HG03135 (cell line): Measurements from ENCODE around the gene MSX1.

Experiments
- ATAC-seq: cut with Tn5 transposase; IDR thresholded peaks from one replicate; pipeline ENCODE4 v1.9.1; 2021; ENCODE audit warnings: mild to moderate bottlenecking, moderate library complexity; ENCODE audit not compliant: unreplicated experiment

The MSX1 gene

DNA sequence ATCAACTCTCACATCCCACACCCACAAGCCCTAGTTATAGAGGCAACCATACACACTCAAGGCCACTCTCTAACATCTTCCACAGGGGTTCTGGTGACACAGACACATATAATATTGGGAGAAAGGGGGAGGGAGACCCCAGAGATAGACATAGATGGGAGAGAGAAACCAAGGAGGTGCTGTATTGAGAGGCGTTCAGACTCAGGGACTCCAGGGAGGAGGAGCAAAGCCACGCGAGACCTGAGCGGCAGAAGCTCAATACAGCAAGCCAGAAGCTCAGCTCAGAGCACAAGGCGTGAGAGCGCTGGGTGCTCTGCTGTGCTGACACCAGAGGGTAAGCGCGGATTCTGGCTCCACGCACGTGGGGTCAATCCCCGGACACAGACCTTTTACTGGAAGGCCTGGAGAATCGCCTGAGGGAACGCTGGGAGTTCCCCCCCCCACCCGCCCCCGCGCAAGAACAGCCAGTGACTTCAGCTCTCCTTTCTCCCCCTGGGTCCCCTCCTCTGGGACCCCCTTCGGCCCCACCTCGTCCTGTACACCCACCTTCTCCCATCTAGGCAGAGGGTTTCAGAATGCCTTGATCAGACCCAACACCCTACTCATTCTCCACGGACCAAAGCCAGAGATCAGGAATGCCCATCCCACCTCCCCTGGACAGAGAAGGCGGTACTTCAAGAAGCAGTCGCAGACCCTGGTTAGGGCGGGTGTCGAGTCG, 8.7 kb downstream of the MSX1 start:
- ATAC-seq = no peak

DNA sequence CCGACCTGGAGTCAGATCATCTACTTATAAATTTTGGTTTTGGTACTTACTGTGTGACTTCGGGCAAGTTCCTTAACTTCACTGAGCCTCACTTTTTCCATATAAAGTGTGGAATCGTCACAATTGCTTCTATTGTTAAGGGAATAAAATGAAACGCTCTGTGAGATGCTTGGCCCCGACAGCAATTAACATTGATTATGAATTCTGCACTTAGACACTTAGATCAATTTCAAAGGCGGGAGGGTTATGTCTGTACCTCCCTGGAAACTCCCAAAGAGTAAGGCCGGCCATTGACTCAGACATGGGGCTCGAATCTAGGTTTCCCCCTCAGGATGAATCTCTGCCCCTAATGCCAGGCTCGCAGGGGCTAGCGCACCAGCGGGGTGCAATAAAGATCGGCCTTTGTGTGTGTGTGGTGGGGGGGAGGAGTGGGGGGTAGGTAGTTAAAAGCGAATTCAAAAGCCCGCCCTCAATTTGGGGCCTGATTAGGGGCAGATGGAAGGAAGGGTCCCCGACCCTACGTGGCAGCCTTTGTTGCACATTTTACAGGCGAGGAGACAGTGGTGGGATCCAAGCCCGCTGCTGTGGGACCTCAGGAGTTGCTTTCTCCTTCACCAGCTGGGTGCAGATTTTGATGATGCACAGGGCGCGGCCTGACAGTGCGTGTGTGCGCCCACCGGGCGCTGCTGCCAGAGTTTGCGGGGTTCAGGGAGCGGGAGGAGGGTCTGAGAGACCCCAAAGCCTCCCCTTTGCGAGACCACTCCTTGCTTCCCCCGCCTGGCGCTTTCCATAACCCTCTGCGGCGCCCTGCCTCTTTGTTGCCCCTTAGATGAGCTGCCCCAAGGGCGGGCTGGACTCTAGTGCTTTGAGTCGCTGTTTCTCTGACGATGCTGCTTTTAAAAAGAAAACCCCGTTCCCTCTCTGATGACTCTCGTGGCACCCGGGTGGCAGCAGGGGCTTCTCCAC, 9.6 kb downstream of the MSX1 start:
- no peak for ATAC-seq

DNA sequence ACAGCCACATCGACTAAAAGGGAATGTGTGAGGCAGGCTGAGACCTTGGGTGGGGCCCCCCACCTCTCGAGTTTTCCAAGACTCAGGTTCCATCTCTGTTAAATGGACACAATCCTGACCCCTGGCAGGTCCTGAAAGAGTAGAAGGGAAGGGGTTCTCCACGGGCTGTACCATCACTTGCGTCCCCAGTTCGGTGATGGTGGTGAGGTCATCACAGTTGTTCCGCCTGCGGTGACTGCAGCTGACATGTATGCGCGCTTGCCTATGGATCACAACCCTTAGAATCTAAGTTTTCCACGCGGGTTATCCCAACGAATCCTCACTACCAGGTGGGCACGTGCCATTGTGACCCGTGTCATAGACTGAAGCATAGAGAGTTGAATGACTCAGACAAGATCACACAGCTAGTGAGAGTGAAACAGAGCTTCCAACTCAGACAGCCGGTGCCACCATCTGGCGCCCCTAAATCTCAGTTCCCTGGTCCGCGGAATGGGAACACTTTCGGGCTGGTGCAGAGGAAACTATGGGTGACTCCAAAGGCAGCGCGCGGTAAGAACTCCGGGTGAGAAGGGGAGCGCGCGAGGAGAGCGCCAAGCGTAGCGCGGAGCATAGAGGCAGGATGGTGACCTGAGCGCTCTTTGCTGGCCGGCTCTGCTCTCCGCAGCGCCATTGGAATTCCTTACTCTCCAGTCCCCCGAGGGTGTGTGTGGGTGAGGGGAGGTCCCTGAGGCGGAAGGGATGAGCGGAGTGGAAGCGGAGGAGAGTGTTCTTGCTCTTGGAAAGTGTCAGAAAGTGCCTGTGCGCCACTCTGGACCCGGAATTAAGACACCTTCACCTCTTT, 10.5 kb downstream of the MSX1 start:
- ATAC-seq = no peak

DNA sequence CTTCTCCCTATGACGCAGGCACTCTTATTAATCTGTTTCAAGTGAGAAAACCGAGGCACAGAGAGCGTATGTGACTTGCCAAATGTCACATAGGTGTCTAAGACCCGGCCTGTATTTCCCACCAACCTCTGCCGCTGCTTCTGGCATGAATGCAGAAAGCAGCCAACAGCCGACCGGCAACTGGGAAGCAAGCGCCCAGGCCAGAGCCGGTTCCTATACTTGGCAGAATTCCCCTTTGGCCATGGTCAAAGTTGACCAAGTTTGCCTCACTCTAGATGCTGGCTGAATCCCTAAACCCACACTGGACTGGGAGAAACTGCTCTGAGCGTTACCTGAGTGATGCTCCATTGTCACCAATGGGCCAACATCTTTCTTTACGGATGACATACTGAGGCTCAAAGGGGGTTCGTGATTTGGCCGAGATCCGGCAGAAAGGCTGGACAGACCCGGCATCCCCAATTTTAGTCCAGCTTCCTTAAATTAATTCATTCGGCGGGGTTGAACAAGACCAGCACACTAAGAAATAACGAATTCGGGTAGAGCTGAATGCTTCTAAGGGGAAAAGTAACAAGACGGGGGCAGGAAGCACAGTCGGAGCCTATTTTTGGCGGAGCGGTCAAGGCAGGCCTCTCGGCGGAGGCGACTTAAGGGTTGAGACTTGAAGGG, 11.2 kb downstream of the MSX1 start:
- no peak for ATAC-seq

DNA sequence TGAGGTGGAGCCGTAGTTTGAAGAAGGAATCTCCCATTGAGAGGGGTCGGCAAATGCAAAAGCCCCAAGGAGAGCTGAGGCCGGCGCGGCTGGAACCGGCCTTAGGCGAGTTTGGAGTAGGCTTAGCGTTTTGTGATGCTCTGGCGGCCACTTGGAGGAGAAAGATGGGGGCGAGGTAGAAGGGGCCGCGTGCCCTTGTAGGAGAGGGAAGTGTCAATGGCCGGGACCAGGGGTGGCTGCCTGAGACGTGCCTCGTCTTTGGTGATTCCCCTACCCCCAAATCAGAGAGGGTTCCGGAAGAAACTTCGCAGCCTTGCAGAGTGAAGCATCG, 11.7 kb downstream of the MSX1 start:
- ATAC-seq = no peak

DNA sequence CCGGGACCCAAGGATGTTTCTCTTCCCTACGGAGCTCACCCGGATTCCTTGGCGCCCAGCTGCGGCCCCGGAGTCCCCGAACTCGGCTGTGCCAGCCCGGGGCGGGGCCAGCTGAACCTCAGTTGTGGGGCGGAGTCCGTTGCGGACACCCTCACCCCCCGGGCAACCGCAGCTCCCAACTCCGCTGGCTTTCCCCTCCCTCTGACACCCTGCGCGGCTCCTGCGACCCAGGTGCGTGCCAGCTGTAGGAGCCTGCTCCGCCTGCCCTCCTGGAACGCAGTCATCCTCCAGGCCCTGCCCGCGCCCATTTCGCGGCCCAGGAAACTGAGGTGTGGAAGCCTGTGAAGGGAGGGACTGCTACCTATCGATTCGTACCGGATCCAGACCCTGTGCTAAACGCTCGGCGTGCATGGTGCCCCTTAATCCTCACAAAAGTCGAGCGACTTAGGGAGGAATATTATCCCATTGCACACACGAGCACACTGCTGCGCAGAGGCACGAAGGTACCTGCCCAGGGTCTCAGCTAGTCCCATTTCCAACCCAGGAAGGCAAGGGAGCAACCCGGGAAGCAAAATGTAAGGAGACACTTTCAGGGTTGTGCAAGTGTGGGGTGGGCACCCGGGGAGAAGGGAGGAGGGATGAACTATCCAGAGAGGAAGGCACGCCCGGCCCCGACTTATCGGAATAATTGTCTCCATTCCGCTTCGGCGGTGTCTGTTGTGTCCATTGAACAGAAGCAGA, 12.3 kb downstream of the MSX1 start:
- ATAC-seq = no peak

DNA sequence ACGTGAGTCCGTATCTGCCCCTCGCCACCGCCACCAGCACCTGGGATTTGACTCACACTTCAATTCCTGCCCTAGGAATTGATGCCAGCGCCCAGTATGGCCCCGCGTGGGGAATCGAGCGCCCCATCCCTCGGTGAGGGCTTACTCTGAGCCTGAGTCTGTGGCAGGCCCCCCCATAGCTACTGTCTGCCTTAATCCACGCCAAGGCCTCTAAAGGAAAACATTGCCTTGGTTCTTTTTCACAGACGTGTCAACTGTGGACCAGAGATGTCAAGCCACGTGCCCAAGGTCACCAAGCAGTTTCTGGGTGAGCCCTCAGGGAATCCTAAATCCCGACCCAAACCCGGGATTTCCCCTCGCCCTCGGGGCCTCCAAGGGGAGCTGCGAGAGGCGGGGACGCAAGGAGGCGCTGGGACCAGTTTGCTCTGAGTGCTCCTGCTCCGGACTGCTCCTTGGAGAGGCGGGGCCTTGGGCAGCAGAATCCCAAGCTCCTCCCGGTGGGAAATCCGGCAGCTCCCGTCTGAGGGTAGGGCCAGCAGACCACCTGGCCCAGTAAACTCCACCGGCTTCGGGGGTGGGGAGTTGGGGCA, 12.9 kb downstream of the MSX1 start:
- ATAC-seq = no peak

DNA sequence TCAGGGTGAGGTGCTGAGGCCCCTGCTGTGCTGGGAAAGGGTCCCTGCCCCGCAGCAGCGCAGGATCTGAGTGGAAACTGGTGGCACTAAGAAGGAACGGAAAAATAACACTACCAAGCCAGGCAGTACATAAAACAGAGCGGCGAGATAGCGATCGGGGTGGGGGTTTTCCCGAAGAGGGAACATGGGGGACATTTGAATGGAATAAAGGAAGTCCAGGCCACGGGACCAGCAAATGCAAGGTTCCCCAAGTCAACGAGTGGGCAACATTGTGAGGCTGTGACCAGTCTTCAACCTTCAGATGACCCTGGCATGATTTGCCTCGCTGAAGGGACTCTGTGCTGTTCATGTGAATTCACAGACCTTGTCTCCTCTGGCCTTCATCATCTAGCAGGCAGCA, 13.7 kb downstream of the MSX1 start:
- no peak for ATAC-seq

DNA sequence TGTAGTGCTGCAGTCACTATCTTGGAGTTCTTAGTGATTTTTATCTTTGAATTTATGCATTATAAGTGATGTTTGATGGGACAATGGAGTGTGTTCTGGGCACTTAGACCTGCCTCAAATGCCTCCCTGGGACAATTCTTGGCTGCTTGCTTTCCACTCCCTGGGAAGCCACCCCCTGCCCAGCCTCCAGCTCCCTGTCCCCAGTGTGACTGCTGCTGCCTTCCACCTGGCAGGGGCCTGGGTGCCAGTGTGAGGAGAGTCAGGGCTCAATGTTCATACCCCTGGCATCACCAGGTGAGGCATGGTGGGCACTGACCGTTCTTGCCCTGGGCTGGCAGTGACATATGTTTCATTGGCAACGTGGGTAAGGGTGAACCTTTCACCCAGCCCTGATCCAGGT, 14.8 kb downstream of the MSX1 start:
- ATAC-seq = no peak

DNA sequence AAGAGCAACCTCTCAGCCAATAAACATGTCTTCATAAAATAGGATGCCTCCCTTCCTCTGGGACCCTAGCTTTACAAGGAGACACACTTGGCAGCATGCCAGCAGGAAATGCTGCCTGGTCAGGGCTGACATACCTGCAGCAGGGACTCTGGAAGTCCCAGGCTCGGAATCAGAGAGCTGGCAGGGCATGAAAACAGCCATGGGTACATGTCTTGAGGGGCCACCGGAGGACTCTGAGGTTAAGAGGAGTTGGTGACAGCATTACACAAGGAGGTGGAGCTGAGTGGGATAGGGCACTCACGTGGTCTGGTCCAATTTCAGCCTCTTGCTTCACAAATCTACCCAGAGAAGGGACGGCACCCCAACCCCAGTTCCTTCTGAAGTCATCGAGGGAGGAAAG, 15.7 kb downstream of the MSX1 start:
- ATAC-seq = no peak

DNA sequence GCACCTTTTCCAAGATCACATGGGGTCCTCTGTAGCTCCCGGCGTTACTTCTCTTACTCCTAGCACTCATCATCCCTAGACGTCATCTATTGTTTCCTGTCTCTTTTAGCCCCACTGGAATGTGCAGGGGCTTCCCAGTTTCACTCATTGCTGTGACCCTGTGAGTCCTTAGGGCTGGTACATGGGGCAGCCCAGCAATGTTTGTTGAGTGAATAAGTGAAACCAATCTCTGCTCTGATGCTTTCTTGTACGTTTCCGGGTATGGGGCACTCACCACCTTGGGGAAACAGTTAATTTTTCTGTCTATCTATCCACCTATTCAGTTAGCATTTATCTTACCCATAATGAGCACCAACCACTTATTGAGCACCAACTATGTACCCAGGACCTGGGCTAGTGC, 16.1 kb downstream of the MSX1 start:
- ATAC-seq = no peak

DNA sequence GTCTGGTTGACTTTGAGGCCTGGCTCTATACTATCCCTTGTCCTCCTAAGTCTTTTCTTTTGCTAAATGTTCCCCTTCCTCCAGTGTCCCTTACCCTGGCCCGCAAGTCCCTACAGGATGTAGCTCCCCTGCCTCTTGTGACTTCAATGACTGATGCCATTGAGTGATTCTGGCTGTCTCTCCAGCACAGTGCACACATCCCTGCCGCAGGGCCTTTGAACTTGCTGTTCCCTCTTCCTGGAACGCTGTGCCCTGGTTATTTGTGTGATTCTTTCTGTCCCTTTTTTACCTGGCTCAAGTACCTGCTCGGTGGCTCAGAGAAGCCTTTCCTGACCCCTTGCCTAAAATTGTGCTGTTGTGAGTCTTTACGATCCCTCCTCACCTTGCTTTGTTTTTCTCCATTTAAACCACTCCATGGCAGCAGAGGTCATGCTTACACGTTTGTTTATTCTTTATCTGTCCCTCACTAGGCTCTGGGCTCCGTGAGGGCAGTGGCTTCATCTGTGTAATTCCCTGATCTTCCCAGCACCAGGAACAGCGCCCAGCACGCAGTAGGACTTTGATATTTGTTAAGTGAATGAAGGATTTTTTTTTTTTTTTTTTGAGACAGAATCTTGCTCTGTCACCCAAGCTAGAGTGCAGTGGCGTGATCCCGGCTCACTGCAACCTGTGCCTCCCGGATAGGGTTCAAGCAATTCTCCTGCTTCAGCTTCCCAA, 17.6 kb downstream of the MSX1 start:
- no peak for ATAC-seq

DNA sequence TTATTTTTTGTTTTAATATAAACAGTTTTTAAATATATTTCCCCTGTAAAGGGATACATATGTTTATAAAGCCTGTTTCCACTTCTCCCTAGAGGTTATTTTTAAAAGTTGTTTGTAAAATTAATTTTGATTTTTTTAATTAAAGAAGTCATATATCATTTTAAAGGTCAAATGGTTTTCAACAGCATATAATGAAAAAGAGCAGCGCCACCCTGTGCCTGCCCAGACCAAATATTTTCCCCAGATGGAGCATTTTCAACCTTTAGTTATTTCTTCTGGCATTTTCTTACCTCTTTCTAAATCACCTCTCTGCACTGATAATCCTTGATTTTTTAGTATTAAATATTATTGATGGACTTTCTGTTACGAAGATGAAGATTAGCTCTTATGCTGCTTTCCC, 21.0 kb downstream of the MSX1 start:
- ATAC-seq = no peak

DNA sequence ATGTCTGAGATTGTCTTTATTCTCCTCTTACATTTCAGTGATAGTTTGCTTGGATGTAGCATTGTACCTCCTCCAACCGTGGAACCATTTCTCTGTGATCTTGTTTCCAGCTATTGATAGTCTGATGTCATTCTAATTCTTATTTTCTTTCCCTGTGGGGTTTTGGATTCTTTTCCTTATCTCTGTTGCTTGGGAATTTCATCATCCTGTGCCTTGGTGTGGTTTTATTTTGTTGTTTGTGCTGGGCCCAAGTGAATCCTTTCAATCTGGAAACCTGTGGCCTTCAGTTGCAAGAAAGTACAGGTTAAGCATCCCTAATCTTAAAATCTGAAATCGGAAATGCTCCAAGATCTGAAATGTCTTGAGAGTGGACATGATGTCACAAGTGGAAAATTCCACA, 22.0 kb downstream of the MSX1 start:
- no peak for ATAC-seq

DNA sequence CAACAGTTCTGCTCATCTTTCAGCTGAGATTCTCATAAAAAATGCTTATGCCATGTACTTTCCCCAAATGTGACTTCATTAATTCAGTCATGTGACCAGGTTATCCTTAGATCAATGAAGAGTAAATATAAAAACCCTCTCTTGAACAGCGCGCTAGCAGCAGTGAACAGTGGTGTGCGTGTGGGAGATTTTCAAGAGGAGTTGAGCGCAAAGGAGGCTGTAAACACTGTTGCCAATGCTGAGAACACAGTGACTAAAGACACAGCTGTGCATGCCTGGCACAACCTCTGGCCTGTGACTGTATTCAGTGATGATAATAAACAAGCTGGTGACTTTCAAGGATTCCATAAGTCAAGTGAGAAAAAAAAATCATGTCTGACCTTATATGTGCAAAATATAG, 25.1 kb downstream of the MSX1 start:
- ATAC-seq = no peak

DNA sequence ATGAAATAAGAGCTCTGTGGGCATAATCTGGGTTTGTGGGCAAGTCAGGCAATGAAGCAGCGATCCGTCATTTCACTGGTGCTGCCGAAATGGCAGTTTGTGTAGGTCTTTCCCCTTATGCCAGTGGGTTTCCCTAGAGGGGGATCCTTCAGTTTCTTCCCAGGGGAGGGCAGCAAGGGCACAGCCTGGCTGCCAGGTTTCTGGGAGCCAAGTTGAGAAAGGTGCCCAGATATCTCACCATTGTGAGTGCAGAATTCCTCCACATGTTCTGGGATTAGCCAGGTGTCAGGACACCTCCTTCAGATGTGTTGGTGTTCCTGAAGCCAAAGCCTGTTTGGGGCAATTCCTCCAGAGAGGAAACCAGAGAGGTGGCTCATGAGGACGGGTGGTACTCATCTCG, 28.0 kb downstream of the MSX1 start:
- no peak for ATAC-seq

DNA sequence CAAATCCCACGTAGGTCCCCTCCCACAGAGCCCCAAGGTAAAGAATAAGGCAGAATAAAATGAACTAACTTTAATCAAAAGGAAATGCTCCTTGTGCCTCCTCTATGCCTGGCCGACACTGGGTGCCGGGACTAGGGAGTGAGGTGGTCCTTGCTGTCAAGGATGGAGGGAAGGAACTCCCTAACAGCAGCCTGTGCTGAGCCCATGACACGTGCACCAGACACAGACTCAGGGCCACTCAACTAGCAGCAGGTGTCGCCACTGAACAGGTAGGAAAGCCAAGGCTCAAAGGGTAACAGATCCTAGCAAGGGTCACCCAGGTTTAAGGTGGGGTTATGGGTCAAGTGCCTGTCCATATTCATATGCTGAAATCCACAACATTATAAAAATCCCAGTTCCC, 29.2 kb downstream of the MSX1 start:
- no peak for ATAC-seq

DNA sequence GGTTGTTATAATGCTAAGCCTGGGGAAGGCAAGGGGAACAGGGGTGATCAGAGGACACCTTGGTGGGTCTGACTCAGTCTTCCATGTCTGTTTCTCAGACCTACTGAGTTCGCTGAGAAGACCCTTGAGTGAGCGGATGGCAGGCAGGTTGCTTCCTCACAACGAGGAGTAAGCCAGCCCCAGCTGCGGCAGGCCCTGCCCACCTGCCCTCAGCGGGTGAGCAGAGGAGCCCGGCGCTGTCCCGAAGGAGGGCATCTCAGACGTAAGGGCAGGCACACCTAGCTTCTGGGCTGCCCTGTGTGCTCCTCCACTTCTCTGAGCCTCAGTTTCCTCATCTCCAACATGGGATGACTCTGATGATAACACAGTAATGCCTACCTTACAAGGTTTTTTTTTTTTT, 30.3 kb downstream of the MSX1 start:
- no peak for ATAC-seq

DNA sequence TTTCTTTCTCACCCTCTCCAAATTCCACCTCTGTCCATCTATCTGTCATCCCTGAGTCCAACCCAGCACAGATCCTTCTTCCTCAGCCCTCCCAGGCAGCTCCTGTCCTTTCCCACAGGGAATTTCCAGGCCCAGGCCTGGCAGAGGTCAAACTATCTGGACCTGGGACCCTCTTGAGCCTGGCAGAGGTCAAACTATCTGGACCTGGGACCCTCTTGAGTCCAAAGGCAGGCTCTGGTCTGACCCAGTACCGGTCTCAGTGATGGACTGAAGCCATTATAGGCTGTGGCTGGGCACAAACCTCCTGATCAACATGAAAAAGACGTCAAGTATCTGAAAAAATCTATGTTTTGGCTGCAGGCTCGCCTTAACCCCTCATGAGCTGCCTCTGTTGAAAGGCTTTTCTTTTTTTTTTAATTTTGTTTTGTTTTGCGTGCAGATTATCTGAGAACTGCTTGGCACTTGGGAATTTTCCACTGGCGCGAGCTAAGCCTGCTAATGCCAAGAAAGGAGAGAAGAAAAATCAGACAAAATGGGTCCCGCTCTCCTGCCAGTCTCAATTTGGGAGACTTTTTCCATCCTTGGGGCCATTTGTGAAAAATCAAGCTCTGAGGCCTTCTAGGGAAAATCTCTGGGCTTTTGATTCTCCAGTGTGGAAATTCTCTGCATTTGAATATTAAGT, 31.2 kb downstream of the MSX1 start:
- no peak for ATAC-seq
